HEK293 (cell line): Measurements from ENCODE around the gene IMPACT.
A peak's percentile ranks its signal among the peaks of the same experiment; 100 is the strongest.

Source experiments
- BCL11A ChIP-seq: fragments of 450-650 bp; formaldehyde crosslinking; IDR thresholded peaks from 2 replicates; pipeline ENCODE4 v1.5.1; 2016; ENCODE audit warnings: low read depth, missing biosample characterization, missing genetic modification characterization
- BCL6B ChIP-seq: fragments of 450-650 bp; formaldehyde crosslinking; IDR thresholded peaks from 2 replicates; pipeline ENCODE4 v1.5.1; 2017; ENCODE audit warnings: missing biosample characterization, missing genetic modification characterization
- HOXD13 ChIP-seq: sonication (generic); formaldehyde crosslinking; IDR thresholded peaks from 2 replicates; pipeline ENCODE4 v1.8.0; 2022; ENCODE audit warnings: missing genetic modification reagents, borderline replicate concordance
- KLF10 ChIP-seq: fragments of 450-650 bp; IDR thresholded peaks from 2 replicates; pipeline ENCODE4 v1.5.1; 2018; ENCODE audit warnings: missing biosample characterization, mild to moderate bottlenecking, missing genetic modification characterization
- TSHZ1 ChIP-seq: fragments of 450-650 bp; formaldehyde crosslinking; IDR thresholded peaks from 2 replicates; pipeline ENCODE4 v1.5.1; 2016; ENCODE audit warnings: missing biosample characterization, missing genetic modification characterization, borderline replicate concordance
- ZBTB10 ChIP-seq: fragments of 450-650 bp; formaldehyde crosslinking; IDR thresholded peaks from 2 replicates; pipeline ENCODE4 v1.5.1; 2016; ENCODE audit warnings: missing biosample characterization, missing genetic modification characterization
- ZBTB7A ChIP-seq: fragments of 450-650 bp; formaldehyde crosslinking; IDR thresholded peaks from 2 replicates; pipeline ENCODE4 v1.5.1; 2016; ENCODE audit warnings: low read depth, missing biosample characterization, missing genetic modification characterization
- ZIC2 ChIP-seq: fragments of 450-650 bp; formaldehyde crosslinking; IDR thresholded peaks from 2 replicates; pipeline ENCODE4 v1.5.1; 2016; ENCODE audit warnings: missing biosample characterization, missing genetic modification characterization
- ZNF114 ChIP-seq: fragments of 450-650 bp; formaldehyde crosslinking; IDR thresholded peaks from 2 replicates; pipeline ENCODE4 v1.5.0; 2017; ENCODE audit warnings: missing biosample characterization, missing genetic modification characterization
- ZNF146 ChIP-seq: fragments of 450-650 bp; formaldehyde crosslinking; IDR thresholded peaks from 2 replicates; pipeline ENCODE4 v1.5.1; 2016; ENCODE audit warnings: missing biosample characterization, missing genetic modification characterization
- ZNF16 ChIP-seq: fragments of 450-650 bp; formaldehyde crosslinking; IDR thresholded peaks from 2 replicates; pipeline ENCODE4 v1.5.1; 2016; ENCODE audit warnings: low read depth, missing biosample characterization, missing genetic modification characterization
- ZNF175 ChIP-seq: fragments of 450-650 bp; formaldehyde crosslinking; IDR thresholded peaks from 2 replicates; pipeline ENCODE4 v1.5.1; 2016; ENCODE audit warnings: missing biosample characterization, missing genetic modification characterization
- ZNF211 ChIP-seq: fragments of 450-650 bp; formaldehyde crosslinking; IDR thresholded peaks from 2 replicates; pipeline ENCODE4 v1.5.1; 2016; ENCODE audit warnings: low read depth, missing biosample characterization, missing genetic modification characterization
- ZNF280C ChIP-seq: fragments of 450-650 bp; formaldehyde crosslinking; IDR thresholded peaks from 2 replicates; pipeline ENCODE4 v1.5.1; 2016; ENCODE audit warnings: missing biosample characterization, missing genetic modification characterization
- ZNF292 ChIP-seq: fragments of 450-650 bp; formaldehyde crosslinking; IDR thresholded peaks from 2 replicates; pipeline ENCODE4 v1.5.1; 2016; ENCODE audit warnings: low read depth, missing biosample characterization, missing genetic modification characterization, borderline replicate concordance
- ZNF324 ChIP-seq: fragments of 450-650 bp; formaldehyde crosslinking; IDR thresholded peaks from 2 replicates; pipeline ENCODE4 v1.5.1; 2016; ENCODE audit warnings: missing biosample characterization, missing genetic modification characterization
- ZNF513 ChIP-seq: fragments of 450-650 bp; IDR thresholded peaks from 2 replicates; pipeline ENCODE4 v1.5.1; 2018; ENCODE audit warnings: missing biosample characterization, missing genetic modification characterization
- ZNF521 ChIP-seq: fragments of 450-650 bp; formaldehyde crosslinking; IDR thresholded peaks from 2 replicates; pipeline ENCODE4 v1.5.1; 2017; ENCODE audit warnings: missing biosample characterization, mild to moderate bottlenecking, missing genetic modification characterization
- ZNF548 ChIP-seq: fragments of 450-650 bp; formaldehyde crosslinking; IDR thresholded peaks from 2 replicates; pipeline ENCODE4 v1.5.1; 2016; ENCODE audit warnings: missing biosample characterization, missing genetic modification characterization
- ZNF549 ChIP-seq: fragments of 450-650 bp; IDR thresholded peaks from 2 replicates; pipeline ENCODE4 v1.5.1; 2018; ENCODE audit warnings: missing biosample characterization, missing genetic modification characterization, mild to moderate bottlenecking, inconsistent platforms, moderate library complexity
- ZNF610 ChIP-seq: fragments of 450-650 bp; formaldehyde crosslinking; IDR thresholded peaks from 2 replicates; pipeline ENCODE4 v1.5.1; 2016; ENCODE audit warnings: missing biosample characterization, missing genetic modification characterization, borderline replicate concordance
- ZNF629 ChIP-seq: fragments of 450-650 bp; formaldehyde crosslinking; IDR thresholded peaks from 2 replicates; pipeline ENCODE4 v1.5.1; 2017; ENCODE audit warnings: missing biosample characterization, missing genetic modification characterization
- ZNF692 ChIP-seq: fragments of 450-650 bp; formaldehyde crosslinking; IDR thresholded peaks from 2 replicates; pipeline ENCODE4 v1.5.1; 2016; ENCODE audit warnings: missing biosample characterization, missing genetic modification characterization
- ZNF707 ChIP-seq: fragments of 450-650 bp; formaldehyde crosslinking; IDR thresholded peaks from 2 replicates; pipeline ENCODE4 v1.5.1; 2016; ENCODE audit warnings: missing biosample characterization, missing genetic modification characterization
- ZNF777 ChIP-seq: fragments of 450-650 bp; formaldehyde crosslinking; IDR thresholded peaks from 2 replicates; pipeline ENCODE4 v1.5.1; 2017; ENCODE audit warnings: missing biosample characterization, missing genetic modification characterization, borderline replicate concordance
- ZSCAN16 ChIP-seq: fragments of 450-650 bp; formaldehyde crosslinking; IDR thresholded peaks from 2 replicates; pipeline ENCODE4 v1.5.1; 2016; ENCODE audit warnings: missing biosample characterization, missing genetic modification characterization

IMPACT gene

GRCh38 chr18:24426398-24427294 is at the start of gene IMPACT (continued):
- TF ChIP-seq ZNF692 (tag by site-specific recombination) (peak; percentile 76), ZNF114 (no peak), ZNF146 (tag by site-specific recombination) (no peak), ZSCAN16 (tag by site-specific recombination) (no peak), ZIC2 (tag by site-specific recombination) (0 out of 2 replicates have a peak, but pooled peaks have one; percentile 33), HOXD13 (CRISPR knock-in tag) (no peak), ZNF175 (tag by site-specific recombination) (no peak), ZNF629 (tag by site-specific recombination) (no peak), ZNF324 (tag by site-specific recombination) (0 out of 2 replicates have a peak, but pooled peaks have one; percentile 14), ZNF549 (tag by site-specific recombination) (no peak; the same call in 1 of the 2 replicates), ZNF513 (tag by site-specific recombination) (no peak; the same call in 1 of the 2 replicates), ZNF521 (no peak), ZNF777 (no peak), ZBTB10 (peak; percentile 91), KLF10 (no peak), BCL11A (0 out of 2 replicates have a peak, but pooled peaks have one; percentile 16), ZNF707 (no peak), BCL6B (tag by site-specific recombination) (no peak), ZNF548 (tag by site-specific recombination) (no peak), ZBTB7A (tag by site-specific recombination) (peak; percentile 21; the same call in 1 of the 2 replicates), ZNF16 (tag by site-specific recombination) (no peak), ZNF610 (tag by site-specific recombination) (no peak), ZNF280C (tag by site-specific recombination) (no peak), TSHZ1 (no peak), ZNF211 (0 out of 2 replicates have a peak, but pooled peaks have one; percentile 34), ZNF292 (no peak)
